Activated T-cell treated with anti-CD3 and anti-CD28 coated beads, Interleukin-2, amount 50 U/mL, for 24 hours (primary cell): ENCODE results near the gene GGCX.
"Not testable (repeated sequence)": the region's sequence is repeated elsewhere in the genome, so short reads cannot be mapped to it uniquely, and the experiment has no call there.

Experiments used
- DNase-seq: peaks from one replicate; pipeline ENCODE4 v3.0.0-alpha.2; 2020
- H3K27ac Mint-ChIP-seq: 2 replicates; pipeline ENCODE4 v1.8.0; 2020; ENCODE audit warnings: mild to moderate bottlenecking, mixed read lengths
- H3K27me3 Mint-ChIP-seq: 2 replicates; pipeline ENCODE4 v1.8.0; 2020; ENCODE audit warnings: mixed read lengths
- H3K36me3 Mint-ChIP-seq: 2 replicates; pipeline ENCODE4 v1.8.0; 2020; ENCODE audit warnings: low read depth, mixed read lengths
- H3K4me1 Mint-ChIP-seq: 2 replicates; pipeline ENCODE4 v1.8.0; 2020; ENCODE audit warnings: low read depth, mixed read lengths
- H3K4me3 Mint-ChIP-seq: 2 replicates; pipeline ENCODE4 v1.8.0; 2020; ENCODE audit warnings: mild to moderate bottlenecking, moderate library complexity, mixed read lengths
- H3K9me3 Mint-ChIP-seq: 2 replicates; pipeline ENCODE4 v1.8.0; 2020; ENCODE audit warnings: mixed read lengths

Gene GGCX

DNA sequence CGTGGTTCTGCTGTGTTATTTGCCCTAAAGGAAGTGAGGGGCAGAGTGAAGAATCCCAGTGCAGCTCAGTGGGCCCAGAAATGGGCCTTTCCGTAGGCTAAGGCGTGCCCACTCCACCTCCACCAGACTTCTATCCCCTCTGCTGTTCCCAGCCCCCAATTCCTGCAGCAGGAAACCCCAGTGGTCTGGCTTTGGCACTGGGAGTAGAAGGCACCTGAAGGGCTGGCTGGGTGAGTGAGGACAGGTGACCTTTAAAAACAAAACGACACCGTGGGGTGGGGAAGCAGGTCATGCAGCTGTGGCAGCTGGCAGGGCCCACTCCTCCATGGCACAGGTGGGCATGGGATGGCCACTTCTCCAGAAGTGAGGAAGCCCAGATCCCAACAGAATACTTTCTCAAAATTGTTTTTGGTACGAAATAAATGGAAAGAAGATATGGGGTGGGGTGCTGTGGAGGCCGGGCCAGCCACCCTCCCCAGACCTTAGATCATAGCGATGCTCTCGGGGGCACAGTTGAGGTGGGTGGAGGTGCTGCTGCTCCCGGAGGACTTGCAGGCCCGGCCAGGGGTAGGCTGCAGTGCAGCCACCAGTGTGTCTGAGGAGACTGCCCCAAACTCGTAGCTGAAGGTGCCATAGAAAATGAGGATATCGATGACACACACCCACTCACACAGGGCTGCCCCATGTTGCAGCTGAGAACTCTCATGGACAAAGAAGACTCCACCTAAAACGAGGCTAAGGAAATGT, 37.5 kb upstream of the GGCX start:
- no peaks in the 10 kb centered on the region for H3K9me3 Mint-ChIP-seq
- no peaks in the 10 kb centered on the region for H3K27me3 Mint-ChIP-seq
- H3K27ac Mint-ChIP-seq, result peak overlapping the region; percentile 74
- H3K4me1 Mint-ChIP-seq, result peaks cover 50% of the 10 kb centered on the region
- no peak overlapping the region for H3K4me3 Mint-ChIP-seq
- DNase-seq, result no peak
- peaks cover 58% of the 10 kb centered on the region for H3K36me3 Mint-ChIP-seq

DNA sequence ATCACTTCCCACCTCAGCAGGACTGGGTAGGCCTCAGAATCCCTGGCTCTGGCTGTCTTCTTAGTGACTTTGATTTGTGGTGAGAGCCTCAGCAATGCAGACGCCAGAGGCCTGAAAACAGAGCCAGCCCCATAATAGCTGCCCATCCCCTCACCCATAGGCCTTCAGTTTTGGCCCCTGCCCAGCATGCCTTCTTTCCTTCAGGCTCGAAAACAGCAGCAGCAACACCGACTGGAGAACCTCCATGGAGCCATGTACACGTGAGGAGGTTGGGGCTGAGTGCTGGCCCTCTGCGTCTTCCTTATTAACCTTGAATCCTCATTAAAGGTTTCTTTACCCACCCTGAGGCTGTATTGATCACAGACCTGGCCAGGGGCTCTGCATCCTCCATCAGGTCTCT, 35.9 kb upstream of the GGCX start:
- H3K27ac Mint-ChIP-seq, result peak overlapping the region; percentile 96
- H3K4me3 Mint-ChIP-seq, result peak overlapping the region; percentile 95
- no peaks in the 10 kb centered on the region for H3K27me3 Mint-ChIP-seq
- H3K36me3 Mint-ChIP-seq, result peaks cover 52% of the 10 kb centered on the region
- DNase-seq, result no peak
- peaks cover 47% of the 10 kb centered on the region for H3K4me1 Mint-ChIP-seq
- H3K9me3 Mint-ChIP-seq, result no peaks in the 10 kb centered on the region

DNA sequence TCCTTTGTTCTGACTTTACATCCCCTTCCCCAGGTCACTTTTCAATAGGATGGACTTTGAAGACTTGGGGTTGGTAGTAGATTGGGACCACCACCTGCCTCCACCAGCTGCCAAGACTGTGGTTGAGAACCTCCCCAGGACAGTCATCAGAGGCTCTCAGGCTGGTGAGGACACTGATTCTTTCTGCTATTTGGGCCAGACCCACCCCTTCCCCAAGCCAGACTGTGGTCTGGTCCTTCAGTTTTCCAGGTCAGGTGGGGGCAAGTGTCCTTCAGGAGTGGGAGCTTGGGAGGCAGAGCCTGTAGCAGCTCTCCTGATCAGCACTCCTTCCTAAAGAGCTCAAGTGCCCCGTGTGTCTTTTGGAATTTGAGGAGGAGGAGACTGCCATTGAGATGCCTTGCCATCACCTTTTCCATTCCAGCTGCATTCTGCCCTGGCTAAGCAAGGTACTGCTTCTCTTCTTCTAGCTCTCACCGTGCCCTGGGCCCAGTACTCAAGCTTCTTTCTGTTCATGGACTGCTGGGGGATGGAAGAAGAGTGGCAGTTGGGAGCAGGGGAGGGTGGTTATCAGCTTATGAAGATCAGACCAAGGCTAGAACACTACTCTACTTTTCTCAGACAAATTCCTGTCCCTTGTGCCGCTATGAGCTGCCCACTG, 35.3 kb upstream of the GGCX start:
- no peaks in the 10 kb centered on the region for H3K27me3 Mint-ChIP-seq
- peaks cover 52% of the 10 kb centered on the region for H3K36me3 Mint-ChIP-seq
- no peak for DNase-seq
- no peaks in the 10 kb centered on the region for H3K9me3 Mint-ChIP-seq
- peaks cover 42% of the 10 kb centered on the region for H3K4me1 Mint-ChIP-seq
- peak overlapping the region; percentile 95 for H3K4me3 Mint-ChIP-seq
- H3K27ac Mint-ChIP-seq, result peak overlapping the region; percentile 96

DNA sequence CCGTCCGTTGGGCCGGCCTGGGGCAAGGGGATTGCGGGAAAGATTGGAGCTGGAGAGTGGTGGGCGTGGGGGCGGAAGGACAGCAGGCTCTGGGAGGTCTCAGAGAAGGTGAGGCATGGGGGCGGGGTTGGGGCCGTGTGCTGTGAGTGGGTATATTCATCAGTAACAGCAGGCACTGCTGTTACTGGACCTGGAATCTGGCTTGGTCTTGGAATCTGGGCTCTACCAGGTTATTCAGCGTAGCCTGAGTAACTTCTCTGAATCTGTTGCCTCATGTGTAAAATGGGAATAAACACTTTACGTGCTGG, 34.7 kb upstream of the GGCX start:
- no peaks in the 10 kb centered on the region for H3K27me3 Mint-ChIP-seq
- peaks cover 52% of the 10 kb centered on the region for H3K36me3 Mint-ChIP-seq
- peak overlapping the region; percentile 96 for H3K27ac Mint-ChIP-seq
- H3K4me3 Mint-ChIP-seq, result peak overlapping the region; percentile 95
- peaks cover 40% of the 10 kb centered on the region for H3K4me1 Mint-ChIP-seq
- no peaks in the 10 kb centered on the region for H3K9me3 Mint-ChIP-seq
- peak; percentile 54 for DNase-seq

DNA sequence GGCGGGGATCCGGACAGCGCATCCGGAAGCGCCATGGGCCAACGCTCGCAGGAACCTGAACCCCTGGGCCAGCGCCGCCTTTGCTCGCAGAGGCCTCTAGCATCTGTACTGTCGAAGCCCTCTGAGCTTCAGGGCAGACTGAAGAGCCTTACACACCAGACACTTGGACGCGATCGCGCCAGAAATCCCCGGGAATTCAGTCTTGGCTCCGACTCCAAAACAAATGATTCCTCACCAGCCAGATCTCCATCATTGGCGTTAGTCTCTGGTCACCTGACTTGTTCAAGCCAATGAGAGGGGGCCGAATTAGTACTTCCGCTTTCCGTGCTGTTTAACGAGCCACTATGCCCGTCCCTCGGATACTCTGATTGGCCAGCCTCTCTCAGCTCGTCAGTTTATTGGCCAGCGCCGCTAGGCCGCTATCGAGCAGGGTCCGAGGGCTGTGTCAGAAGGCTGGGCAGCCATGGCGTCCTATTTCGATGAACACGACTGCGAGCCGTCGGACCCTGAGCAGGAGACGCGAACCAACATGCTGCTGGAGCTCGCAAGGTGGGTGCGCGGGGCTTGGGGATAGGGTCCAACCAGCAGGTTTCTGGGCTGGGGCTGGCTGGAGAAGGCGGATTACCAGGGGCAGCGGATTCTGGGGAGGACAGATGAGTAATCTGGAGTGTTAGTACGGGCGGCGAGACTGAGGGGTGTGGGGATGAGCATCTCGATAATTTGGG, 34.2 kb upstream of the GGCX start, which contains the start of gene RNF181:
Gene RNF181, plus strand, starts transcription at position 445 of the 725 bp plus-strand sequence. Its CDS starts 19 bp downstream, at position 464.
- H3K27ac Mint-ChIP-seq, result peak within 1 kb of the TSS; percentile 96
- no peaks in the 10 kb centered on the region for H3K27me3 Mint-ChIP-seq
- peaks cover 52% of the 10 kb centered on the region for H3K36me3 Mint-ChIP-seq

DNA sequence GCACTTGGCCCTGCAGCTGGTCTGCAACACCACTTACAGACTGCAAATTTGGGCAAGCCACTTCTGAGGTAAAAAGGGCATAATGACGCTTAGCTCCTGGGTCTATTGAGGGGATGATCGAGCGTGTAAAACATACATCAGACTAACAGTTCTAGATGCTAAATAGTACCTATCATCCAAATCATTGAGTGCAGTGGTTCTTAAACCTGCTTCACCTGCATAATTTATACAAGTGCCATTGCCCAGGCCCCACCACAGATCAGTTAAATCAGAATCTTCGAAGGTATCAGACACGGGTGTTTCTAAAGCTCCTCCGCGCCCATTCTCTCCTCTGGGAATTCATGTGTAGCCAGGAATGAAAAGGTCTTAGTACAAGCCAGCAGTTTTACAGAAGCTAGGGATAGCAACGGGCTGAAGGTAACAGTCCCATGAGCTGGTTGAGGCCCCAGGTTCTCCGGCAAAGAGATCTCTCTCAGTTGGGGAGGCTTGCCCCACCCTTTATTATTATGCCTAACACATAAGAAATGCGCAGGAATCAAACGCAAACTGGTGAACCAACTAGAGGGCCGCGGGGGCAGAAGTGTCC, 33.5 kb upstream of the GGCX start:
- Mint-ChIP-seq H3K4me3 (peak overlapping the region; percentile 95), H3K36me3 (peaks cover 47% of the 10 kb centered on the region), H3K27ac (peak overlapping the region; percentile 96), H3K4me1 (peaks cover 40% of the 10 kb centered on the region), H3K9me3 (no peaks in the 10 kb centered on the region), H3K27me3 (no peaks in the 10 kb centered on the region)
- DNase-seq, result no peak

More for the DNA sequence above, 34.2 kb upstream of the GGCX start, which contains the start of gene RNF181:
- no peaks in the 10 kb centered on the region for H3K9me3 Mint-ChIP-seq
- H3K4me1 Mint-ChIP-seq, result peaks cover 40% of the 10 kb centered on the region
- peak; percentile 87 for DNase-seq
- H3K4me3 Mint-ChIP-seq, result peak within 1 kb of the TSS; percentile 95

DNA sequence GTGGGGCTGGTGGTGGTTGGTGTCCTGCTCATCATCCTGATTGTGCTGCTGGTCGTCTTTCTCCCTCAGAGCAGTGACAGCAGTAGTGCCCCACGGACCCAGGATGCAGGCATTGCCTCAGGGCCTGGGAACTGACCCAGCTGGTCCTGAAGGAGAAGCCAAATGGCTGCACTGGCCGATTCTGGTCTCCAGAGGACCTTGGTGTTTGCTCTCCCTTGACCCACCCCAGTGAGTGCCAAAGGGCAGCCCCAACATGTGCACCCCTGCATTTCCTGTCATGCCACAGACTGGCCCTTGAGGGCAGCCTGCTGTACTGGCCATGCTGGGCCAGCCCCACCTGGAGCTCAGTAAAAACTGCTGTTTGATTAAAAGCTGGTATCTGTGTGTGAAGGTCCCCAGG, 31.7 kb upstream of the GGCX start:
- H3K9me3 Mint-ChIP-seq, result no peaks in the 10 kb centered on the region
- peaks cover 31% of the 10 kb centered on the region for H3K36me3 Mint-ChIP-seq
- DNase-seq, result no peak
- peak overlapping the region; percentile 57 for H3K27ac Mint-ChIP-seq
- H3K4me1 Mint-ChIP-seq, result peaks cover 37% of the 10 kb centered on the region
- H3K4me3 Mint-ChIP-seq, result no peak overlapping the region
- H3K27me3 Mint-ChIP-seq, result no peaks in the 10 kb centered on the region

DNA sequence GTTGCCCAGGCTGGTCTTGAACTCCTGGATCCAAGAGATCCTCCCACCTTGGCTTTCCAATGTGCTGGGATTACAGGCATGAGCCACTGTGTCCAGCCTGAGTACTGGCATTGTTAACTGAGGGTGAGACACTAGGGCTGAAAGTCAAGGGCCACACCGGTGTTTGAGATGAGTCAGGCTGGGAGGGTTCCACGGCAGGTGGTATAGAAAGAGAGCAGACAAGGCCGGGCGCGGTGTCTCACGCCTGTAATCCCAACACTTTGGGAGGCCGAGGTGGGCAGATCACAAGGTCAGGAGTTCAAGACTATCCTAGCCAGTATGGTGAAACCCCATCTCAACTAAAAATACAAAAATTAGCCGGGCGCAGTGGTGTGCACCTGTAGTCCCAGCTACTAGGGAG, 31.0 kb upstream of the GGCX start:
- Mint-ChIP-seq H3K27ac (peak overlapping the region; percentile 79), H3K36me3 (peaks cover 25% of the 10 kb centered on the region), H3K4me1 (peaks cover 42% of the 10 kb centered on the region)
- H3K4me3 Mint-ChIP-seq, DNase-seq, H3K27me3 Mint-ChIP-seq, H3K9me3 Mint-ChIP-seq: not testable (repeated sequence)

DNA sequence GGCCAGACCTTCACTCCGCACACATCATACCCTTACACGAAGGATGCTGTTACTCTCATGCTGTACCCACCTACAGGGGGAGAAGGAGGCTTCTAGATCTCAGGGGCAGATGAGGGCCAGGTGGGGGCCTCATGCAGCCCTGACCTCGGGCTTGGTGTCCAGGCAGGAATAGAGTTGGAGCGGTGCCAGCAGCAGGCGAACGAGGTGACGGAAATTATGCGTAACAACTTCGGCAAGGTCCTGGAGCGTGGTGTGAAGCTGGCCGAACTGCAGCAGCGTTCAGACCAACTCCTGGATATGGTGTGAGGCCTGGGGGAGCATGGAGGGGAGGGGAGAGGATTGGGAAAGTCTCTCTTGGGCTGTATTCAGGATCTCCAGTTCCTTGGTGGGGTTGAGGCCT, 30.3 kb upstream of the GGCX start:
- H3K4me3 Mint-ChIP-seq, result no peak overlapping the region
- no peak for DNase-seq
- peaks cover 36% of the 10 kb centered on the region for H3K4me1 Mint-ChIP-seq
- no peaks in the 10 kb centered on the region for H3K27me3 Mint-ChIP-seq
- H3K27ac Mint-ChIP-seq, result no peak overlapping the region
- peaks cover 18% of the 10 kb centered on the region for H3K36me3 Mint-ChIP-seq
- H3K9me3 Mint-ChIP-seq, result no peaks in the 10 kb centered on the region

DNA sequence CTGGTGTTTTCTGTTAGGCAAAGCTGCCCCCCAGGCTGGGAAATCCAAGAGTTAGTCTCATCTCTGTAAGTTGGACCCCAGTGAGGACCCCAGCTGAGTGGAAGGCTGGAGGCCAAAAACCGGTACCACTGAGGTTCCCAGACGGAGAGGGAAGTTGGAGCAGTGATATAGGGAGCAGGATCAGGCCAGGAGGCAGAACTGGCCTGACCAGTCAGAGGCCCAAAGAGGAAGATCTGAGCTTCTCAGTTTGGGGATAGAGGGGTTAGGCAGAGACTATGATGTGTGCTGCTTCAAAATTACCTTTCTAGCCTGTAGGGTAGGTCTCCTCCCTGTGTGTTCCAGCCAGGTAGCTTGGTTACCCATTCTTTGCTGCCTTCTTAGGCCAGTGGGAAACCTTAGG, 29.7 kb upstream of the GGCX start:
- H3K27me3 Mint-ChIP-seq, result no peaks in the 10 kb centered on the region
- H3K9me3 Mint-ChIP-seq, result no peaks in the 10 kb centered on the region
- H3K4me1 Mint-ChIP-seq, result peaks cover 33% of the 10 kb centered on the region
- peaks cover 12% of the 10 kb centered on the region for H3K36me3 Mint-ChIP-seq
- no peak overlapping the region for H3K27ac Mint-ChIP-seq
- DNase-seq, result no peak
- no peak overlapping the region for H3K4me3 Mint-ChIP-seq

DNA sequence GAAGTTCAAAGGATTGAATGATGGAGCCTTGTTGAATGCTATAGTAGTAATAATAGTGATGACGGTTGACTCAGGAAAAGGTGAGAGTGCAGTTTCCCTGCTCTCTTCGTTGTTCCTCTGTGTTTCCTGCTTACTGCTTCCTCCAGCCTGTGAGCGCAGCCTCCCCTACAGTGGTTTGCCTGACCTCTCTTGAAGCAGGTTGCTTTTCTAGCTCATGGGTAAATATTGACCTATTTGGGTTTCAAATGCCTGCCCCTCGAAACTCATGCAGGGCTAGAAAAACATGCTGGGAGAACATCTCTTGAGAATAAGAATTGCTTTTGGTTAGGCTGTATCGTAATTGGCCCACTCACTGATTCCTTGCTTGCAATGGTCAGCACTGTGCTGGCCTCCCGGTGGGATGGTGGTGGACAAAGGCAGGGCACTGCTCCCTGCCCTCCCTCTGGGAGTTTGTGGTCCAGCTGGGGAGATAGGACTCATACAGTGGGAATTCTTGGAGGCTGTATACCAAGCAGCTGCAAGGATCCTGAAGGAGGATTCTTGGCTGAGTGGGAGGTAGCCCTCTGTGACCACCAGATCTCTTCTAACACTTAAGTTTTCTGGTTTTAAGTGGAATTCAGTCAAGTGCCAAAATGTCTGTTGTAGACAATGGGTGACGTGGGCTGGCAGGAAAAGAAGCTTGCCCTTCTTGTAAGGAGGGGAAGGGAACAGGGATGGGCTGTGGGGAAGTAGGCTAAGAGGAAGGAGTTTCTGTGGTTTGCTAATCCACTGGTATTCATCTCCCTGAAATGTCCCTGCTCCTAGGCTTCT, 28.9 kb upstream of the GGCX start:
- Mint-ChIP-seq H3K27me3 (no peaks in the 10 kb centered on the region), H3K9me3 (no peaks in the 10 kb centered on the region), H3K4me1 (peaks cover 38% of the 10 kb centered on the region), H3K27ac (peak overlapping the region; percentile 65), H3K36me3 (peaks cover 6% of the 10 kb centered on the region), H3K4me3 (no peak overlapping the region)
- no peak for DNase-seq

DNA sequence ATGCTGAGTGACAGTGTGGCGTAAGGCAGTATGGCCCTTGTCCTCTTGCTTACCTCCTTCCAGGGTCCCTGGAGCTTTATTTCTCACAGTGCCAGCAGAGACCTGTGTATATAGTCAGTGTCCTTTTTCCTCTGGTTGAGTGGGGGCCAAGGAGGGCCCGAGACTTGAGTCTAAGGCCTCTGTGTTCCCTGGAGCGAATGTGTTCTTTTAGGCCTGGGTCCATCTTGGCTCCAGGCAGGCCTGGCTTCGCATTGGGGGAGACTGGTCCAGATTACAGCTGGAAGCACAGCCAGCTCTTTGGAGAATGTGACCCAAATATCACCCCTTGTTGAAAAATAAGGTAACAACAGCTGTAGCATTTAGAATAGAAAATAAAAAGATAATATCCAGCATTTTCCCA, 27.9 kb upstream of the GGCX start:
- Mint-ChIP-seq H3K27ac (no peak overlapping the region), H3K4me3 (no peak overlapping the region)

DNA sequence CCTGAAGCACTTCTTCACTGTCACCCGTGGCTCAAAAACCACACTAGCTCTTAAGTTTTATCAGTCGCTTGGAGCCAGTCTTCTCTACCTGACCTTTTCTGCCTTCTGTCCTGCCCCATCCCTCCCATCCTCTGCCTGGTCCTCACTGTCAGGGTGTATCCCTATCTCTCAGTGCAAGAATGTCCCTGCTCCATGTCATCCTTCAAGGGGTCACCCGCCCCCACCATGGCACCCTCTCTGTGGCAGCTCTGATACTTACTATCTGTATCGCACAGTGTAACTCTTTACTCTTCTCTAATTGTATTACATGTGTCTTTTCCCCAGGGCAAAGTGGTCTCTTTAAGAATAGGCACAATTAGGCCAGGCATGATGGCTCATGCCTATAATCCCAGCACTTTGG, 27.4 kb upstream of the GGCX start:
- H3K27ac Mint-ChIP-seq, result no peak overlapping the region
- peaks cover 37% of the 10 kb centered on the region for H3K4me1 Mint-ChIP-seq
- no peaks in the 10 kb centered on the region for H3K27me3 Mint-ChIP-seq
- no peak overlapping the region for H3K4me3 Mint-ChIP-seq
- DNase-seq, result no peak
- peaks cover 4% of the 10 kb centered on the region for H3K36me3 Mint-ChIP-seq
- no peaks in the 10 kb centered on the region for H3K9me3 Mint-ChIP-seq

More for the DNA sequence above, 27.9 kb upstream of the GGCX start:
- Mint-ChIP-seq H3K4me1 (peaks cover 35% of the 10 kb centered on the region), H3K36me3 (no peaks in the 10 kb centered on the region), H3K9me3 (no peaks in the 10 kb centered on the region), H3K27me3 (no peaks in the 10 kb centered on the region)
- no peak for DNase-seq

DNA sequence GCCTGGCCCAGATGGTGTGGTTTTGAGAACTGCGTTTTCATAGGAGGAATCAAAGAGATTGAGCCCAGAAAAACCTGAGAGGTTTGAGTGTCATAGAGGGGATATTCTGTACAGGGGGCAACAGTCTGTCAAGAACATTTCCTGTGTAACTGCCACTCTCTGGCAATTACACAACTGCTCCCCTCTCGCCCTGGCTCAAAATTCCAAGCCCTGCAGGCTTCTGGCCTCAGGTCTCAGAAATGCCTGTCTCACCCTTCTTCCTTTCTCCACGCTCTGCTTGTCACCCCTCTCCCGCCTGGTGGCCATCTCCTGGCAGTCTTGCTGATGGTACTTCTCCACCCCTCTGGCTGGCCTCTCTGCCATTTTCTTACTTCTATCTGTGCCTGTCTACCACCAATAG, 26.9 kb upstream of the GGCX start:
- Mint-ChIP-seq H3K36me3 (peaks cover 8% of the 10 kb centered on the region), H3K27ac (peak overlapping the region; percentile 31), H3K4me1 (peaks cover 39% of the 10 kb centered on the region), H3K9me3 (no peaks in the 10 kb centered on the region), H3K27me3 (no peaks in the 10 kb centered on the region), H3K4me3 (no peak overlapping the region)
- no peak for DNase-seq
